ENCODE results near the gene EPC1.
A peak's percentile ranks its signal among the peaks of the same experiment; 100 is the strongest.
"Not testable (repeated sequence)": the region's sequence is repeated elsewhere in the genome, so short reads cannot be mapped to it uniquely, and the experiment has no call there.

The EPC1 gene

DNA sequence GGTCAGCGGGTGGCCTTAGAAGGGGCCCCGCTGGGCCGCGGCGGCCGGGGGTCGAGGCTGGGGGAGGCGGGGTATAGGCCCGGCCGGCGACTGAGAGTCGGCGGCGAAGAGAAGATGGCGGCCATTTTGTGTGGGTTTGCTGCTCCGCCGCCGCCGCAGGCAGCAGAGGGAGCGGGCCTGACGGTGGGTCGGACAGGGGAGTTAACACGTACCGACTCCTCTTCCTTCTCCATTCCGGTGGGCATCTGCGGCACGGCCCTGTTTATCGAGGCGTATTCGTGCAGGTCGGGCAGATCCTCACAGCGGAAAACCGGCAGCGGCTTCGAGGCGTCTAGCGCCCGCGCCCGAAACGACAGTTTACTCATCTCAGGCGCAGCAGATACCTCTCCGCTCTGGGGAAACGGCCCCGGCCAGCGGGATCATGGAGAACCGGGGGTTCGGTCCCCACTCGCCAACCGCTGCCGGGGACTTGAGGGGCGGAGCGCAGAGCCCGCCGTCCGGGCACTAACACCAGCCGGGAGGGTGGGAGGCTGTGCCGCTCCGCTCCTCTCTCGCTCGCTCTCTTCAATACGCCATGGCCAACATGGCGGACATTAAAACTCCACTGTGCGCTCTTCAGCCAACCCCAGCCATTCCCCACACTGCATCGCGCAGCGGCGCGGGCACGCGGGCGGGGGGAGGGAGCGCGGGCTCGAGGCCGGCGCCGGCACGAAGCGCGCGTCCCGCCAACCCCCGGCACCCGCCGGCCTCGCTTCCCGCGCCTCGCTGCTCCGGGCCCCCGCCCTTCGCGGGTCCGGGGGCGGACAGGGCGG lies at the start of gene EPC1:
TSS of gene EPC1 (minus strand) at position 608 of the 812 bp plus-strand sequence. CDS start at position 365, 243 bp downstream.
- peak; percentile 87 for DNase-seq

DNA sequence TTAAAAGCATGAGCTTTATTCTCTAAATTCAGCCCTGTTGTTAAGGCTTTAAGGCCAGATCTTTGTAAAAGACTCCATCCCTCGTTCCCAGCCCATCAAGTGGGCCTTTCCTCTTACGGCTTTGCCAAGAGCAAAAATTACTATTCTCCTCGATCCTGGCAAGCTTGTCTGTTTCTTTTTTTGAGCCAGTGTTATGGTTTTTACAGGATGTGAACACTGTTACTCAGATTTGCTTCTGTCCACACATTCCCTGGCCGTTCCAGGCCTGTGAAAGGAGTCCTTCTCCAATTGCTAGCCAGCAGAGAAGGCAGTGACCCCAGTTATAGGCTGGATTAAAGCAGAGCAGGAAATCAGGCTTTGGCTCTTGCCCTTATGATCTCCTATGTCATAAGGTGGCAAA lies 47.0 kb upstream of the EPC1 start:
- DNase-seq: no peak

- DNase-seq: not testable (repeated sequence)
Measured at GRCh38 chr10:32392284-32392683, 45.3 kb upstream of the EPC1 start.

GRCh38 chr10:32390193-32390592 lies 43.2 kb upstream of the EPC1 start:
- DNase-seq: no peak

DNA sequence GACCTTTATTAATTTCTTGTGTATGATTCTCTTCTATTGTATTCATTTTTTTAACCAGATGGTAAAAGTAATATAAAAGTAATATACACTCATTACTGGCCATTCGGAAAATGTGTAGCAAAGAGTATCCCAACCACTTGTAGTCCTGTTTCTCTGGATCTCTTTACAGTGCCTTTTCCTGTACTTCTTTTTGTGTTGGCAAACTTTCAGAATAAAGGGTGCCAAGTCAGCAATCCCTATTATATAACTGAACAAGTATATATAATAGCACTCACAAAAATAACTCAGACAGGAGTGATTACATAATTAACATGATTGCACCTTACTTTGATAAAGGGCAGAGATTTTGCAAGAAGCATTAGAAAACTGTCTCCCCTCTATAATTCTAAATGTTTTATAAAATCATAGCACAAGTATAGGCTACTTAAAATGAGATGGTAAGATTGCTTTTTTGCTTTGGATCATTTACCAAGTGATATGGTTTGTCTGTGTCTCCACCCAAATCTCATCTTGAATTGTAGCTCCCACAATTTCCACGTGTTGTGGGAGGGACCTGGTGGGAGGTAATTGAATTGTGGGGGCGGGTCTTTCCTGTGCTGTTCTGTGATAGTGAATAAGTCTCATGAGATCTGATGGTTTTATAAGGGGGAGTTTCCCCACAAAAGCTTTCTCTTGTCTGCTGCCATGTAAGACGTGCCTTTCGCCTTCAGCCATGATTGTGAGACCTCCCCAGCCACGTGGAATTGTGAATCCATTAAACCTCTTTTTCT lies 41.5 kb upstream of the EPC1 start:
- DNase-seq: no peak

DNA sequence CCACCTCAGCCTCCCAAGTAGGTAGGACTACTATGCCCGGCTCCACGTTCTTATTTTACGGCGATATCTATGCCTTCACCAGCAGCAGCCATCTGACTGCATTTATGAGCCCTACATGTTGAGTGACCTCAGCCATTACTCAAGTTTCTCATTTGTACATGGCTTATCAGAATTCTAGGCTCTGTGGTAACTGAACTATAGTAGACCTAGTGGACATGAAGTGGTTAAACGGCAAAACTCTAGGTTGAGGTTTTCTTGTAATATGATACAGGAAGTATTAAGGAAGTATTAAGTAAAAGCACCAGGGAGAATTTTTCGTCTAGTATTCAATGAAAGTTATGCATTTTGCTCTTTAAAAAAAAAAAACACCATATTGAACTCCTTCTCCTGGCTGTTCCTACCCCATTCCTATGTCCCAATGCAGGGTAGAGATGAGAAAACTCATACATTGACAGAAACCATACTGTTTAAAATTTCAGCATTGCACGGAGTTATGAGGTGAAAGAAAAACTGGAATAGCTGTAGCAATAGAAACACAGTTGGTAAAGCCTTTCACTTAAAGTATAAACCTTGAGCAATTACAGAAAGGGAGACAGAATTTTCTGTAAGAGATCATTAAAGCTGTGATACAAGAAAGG lies 39.8 kb upstream of the EPC1 start:
- DNase-seq: no peak

DNA sequence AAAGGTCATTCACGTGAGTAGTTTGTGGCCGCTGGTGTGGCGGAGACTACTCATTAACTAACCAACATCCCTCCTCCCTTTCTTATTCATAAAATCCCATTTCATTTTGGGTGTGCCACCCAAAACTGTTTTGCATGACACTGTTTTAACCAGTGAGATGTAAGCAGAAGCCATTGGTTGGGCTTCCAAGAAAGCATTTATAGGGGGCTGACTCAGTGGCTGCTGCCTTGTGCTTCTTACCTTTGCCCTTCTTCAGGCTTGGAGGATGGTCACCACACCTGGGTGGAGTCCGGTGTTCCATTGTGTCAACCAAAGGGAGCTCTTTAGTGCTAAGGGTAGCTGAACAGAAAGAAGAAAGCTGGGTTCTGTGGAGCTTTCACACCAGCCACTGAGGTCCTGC lies 37.2 kb upstream of the EPC1 start:
- no peak for DNase-seq

- DNase-seq: no peak
Measured at GRCh38 chr10:32381165-32381564, 34.2 kb upstream of the EPC1 start.

GRCh38 chr10:32379950-32380551 lies 33.1 kb upstream of the EPC1 start:
- DNase-seq: no peak

DNA sequence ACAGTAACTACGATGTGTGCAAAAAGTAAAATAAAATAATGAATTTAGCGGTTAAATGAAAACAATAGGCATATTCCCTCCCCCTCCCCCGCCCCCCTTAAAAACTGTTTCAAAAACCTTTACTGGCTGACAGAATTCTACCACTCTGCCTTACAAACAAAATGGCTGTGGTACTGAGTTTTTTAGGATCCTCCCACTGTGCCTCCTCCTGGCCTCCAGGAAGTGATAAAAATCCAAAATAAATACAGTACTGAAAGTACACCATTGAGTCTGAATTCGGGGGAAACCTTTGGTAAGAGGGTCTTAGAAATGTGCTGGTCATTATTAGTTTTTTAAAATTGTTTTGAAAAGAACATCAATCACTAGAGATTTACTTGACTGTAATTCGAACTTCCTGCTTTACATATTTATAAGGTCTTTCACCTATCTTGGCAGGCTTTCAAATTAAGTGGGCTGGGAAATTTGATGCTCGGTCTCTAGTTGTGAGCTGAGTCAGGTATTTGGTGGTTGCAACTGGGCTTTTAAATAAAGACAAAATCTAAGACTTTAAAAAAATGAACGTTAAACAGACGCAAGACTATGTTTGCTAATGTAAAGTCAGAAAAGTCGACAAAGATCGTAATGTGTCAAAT lies 32.5 kb upstream of the EPC1 start:
- DNase-seq: no peak

DNA sequence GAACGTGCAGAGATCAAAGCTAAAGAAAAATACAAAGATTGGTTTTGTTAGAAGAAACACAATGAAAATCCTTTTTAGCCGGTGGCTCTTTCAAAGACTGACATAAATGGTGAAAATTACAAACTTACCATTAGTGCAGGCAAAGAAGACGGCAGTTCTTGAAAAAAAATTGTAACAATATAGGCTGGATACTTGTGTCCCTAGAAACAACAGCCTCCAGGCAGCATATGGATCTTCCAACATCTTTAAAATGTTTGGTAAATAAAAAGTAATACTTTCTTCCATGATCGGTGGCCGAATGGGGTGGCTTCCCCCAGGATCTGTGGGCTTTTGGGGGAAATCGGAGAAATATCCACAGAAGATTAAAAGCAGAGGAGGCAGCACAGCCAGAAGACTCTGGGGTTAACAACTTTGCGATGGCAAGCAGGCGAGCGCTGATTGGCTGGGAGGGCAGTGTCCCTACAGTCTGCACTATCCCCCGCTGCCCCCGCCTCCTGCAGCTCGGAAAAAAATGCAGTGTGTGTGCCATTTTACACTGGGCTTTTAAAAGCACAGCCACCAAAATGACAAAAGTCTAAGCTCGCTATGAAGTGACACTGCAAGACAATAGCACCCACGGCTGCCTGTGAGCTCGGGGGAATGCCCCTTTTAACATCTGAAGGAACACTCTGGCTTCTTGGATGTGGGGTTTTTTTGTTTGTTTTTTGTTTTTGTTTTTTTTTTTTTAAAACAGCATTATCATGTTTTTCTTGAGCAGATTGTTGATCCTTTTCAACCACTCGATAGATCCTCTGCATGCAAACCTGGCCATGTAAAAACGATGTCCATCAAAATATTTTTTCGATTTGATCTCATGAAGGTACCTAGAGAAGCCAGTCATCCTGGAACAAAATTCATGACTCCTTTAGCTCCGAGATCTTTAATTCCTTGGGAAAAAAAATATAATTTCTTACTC lies 31.7 kb upstream of the EPC1 start:
- DNase-seq: peak; percentile 93

DNA sequence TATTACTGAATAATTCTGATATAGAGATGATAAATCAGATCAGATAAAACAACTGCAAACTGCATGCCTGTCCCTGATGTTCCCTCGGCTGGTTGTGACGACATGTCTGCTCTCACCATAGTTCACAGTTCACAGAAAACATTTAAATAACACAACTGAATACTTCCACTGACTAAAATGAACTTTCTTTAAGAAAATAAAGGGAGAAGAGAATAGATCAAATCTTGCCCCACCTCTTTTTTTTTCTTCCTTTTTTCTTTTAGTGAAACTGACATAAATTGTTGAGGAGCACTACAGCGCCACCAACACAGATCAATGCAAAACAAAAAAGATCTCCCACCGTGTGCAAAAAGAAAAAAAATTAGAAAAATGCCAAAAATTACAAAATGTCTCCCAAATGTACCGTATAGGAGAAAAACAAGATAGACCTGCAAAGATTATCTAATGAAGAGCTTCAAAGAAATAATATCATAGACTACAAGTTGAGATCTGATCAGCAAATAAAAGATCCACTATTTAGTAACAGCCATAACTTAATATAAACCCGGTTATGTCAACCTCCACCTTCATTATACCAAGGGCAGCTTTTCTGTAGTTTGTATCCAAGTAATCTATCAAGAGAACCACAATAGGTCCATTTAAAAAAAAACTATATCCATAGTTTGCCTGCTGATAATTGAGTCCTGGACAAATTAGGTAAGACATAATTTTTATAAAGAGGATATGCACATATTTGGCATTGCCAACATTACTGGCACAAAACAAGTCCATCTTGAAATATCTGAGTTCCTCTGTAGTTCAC lies 30.7 kb upstream of the EPC1 start:
- peak; percentile 53 for DNase-seq

GRCh38 chr10:32376771-32377170 lies 29.8 kb upstream of the EPC1 start:
- DNase-seq: no peak

- no peak for DNase-seq
Measured at GRCh38 chr10:32376097-32376496, 29.1 kb upstream of the EPC1 start.

GRCh38 chr10:32375631-32376030 lies 28.7 kb upstream of the EPC1 start:
- no peak for DNase-seq

DNA sequence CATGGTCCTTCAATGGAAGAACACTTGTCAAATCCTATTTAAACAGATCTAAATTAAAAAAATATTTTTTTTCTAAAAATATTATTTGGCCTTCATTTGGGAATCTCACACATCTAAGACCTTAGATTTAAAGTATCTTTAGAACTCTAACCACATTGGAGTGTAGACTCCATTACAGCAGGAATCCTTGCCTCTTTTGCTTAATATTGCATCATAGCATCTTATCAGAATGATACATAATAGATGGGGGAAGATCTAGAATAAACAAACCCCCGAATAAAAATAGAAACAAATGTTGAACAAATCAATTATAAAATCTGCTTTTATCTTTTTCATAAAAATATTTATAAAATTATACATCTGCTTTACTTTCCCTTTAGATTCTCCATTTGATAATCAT lies 27.6 kb upstream of the EPC1 start:
- DNase-seq: no peak

DNA sequence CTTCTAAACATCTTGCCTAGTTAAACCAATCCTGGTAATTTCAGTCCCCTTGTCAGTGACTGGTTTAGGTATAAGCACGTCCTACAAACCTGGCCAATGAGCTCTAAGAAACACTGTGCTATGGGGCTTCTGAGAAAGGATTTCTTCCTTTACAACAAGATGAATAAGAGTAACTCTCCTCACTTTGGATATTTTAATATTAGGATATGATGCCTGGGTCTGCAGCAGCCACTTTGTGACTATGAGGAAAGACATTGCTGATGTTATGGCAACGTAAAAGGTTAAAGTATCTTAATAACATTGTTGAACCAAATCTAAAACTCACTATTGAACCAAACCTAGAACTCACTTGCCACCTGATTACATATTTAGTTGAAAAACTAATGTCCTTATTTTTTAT lies 26.5 kb upstream of the EPC1 start:
- no peak for DNase-seq

GRCh38 chr10:32373031-32373430 lies 26.1 kb upstream of the EPC1 start:
- DNase-seq: no peak

GRCh38 chr10:32372000-32372875 lies 25.3 kb upstream of the EPC1 start:
- no peak for DNase-seq

DNA sequence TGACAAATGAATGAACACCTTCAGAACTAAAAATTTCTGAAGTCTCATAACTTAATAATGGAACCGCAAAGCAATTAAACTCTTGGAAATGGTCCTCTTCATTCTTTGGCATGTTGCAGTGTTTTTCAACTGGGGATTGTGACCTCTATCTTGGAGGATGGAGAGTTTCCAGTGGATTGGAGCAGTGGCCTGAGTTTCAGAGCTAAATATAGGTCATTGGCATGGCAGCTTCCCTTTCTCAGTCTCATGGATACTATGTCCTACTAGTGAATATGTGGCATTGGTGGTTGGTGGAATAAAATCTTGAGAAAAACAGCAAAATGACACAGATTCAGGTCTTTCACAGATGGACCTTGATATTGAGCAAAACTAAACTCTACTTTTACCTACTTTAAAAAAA lies 24.1 kb upstream of the EPC1 start:
- no peak for DNase-seq
